ENCODE results near the gene CRYBB3. TPM values are rescaled to one million over a fixed set of nuclear protein-coding genes. Genes with fewer than 3 reads are reported as not detected.
A peak's percentile ranks its signal among the peaks of the same experiment; 100 is the strongest.

The CRYBB3 gene
- total and polyA plus RNA-seq, 2 of the 13 experiments (the other 11 are each of a cell fraction or from before 2014, with no cell fraction given): 0.18 to 0.28 TPM

GRCh38 chr22:25169278-25170031, 30.2 kb upstream of the CRYBB3 start:
- peaks cover 59% of the 10 kb centered on the region for H3K4me1 ChIP-seq (ENCODE audit: insufficient read depth, low read length)
- peaks cover 5% of the 10 kb centered on the region for H3K79me2 ChIP-seq (ENCODE audit: insufficient read depth, low read length)
- peak overlapping the region; percentile 92 for H3K27ac ChIP-seq (ENCODE audit: extremely low read length, insufficient read depth, low read length)
- H3K9me3 ChIP-seq (ENCODE audit: low read length): no peaks in the 10 kb centered on the region
- H4K20me1 ChIP-seq (ENCODE audit: insufficient read depth, low read length): peaks cover 5% of the 10 kb centered on the region; the same call in 1 of the 2 replicates
- H3K4me2 ChIP-seq (ENCODE audit: low read depth, low read length): peak overlapping the region; percentile 76
- peak; percentile 82 for DNase-seq (ENCODE audit: low spot score)
- peak overlapping the region; percentile 64 for H3K9ac ChIP-seq (ENCODE audit: insufficient read depth, low read depth, low read length)
- BruUV-seq (replicated peaks): no TSS peak
- no peaks in the 10 kb centered on the region for H3K27me3 ChIP-seq (ENCODE audit: control insufficient read depth in 1 of 2, insufficient read depth in 2 of 2, low read length in 2 of 2)
- ATAC-seq: peak; percentile 87
- WGBS (ENCODE audit: low lambda C conversion rate): 8% methylated on average over 11 of the region's 17 CpGs
- H3K36me3 ChIP-seq (replicated peaks in 1 of 2; ENCODE audit: control insufficient read depth in 1 of 2, insufficient read depth in 2 of 2, low read length in 2 of 2): peaks cover 7 to 23% of the 10 kb centered on the region in 2 experiments
- H2AFZ ChIP-seq (ENCODE audit: low read length): no peak overlapping the region
- CTCF ChIA-PET (ENCODE audit: low intra/inter-chr PET ratio, low total read pairs): no interaction called here
- in situ Hi-C loops (cut with HindIII; ENCODE audit: extremely low pct_ligation_motif_present, low pct_unique_long_range_greater_than_20kb): loop anchor here (5.0 kb wide), 1 partner anchor 87 kb away; no protein-coding TSS in a partner anchor
- peak; percentile 80 for FAIRE-seq
- intact Hi-C loops (cut with micrococcal nuclease; ENCODE audit: unreplicated experiment): loop anchor here (1.0 kb wide), 2 partner anchors 59 to 86 kb away; no protein-coding TSS in a partner anchor
- H3K4me3 ChIP-seq (replicated peaks in 1 of 3; ENCODE audit: insufficient read depth in 1 of 3, low read depth in 2 of 3, low read length in 3 of 3): peak overlapping the region in 2 of 3 experiments; percentile 8 to 45; a peak in 3 of 6 replicates
- POLR2A ChIA-PET: interaction anchor here (1.2 to 1.9 kb wide), 2 partner anchors 15 to 58 kb away, joined by 5 to 14 read pairs; no protein-coding TSS in a partner anchor
- TF ChIP-seq NRL (CRISPR knock-in tag; IDR thresholded peaks at IDR 0.05; ENCODE audit: borderline replicate concordance) (no peak), ZNF850 (CRISPR knock-in tag; conservative IDR thresholded peaks at IDR 0.05) (no peak), ZNF703 (CRISPR knock-in tag; IDR thresholded peaks at IDR 0.05; ENCODE audit: borderline replicate concordance) (no peak), ZSCAN21 (CRISPR knock-in tag; IDR thresholded peaks at IDR 0.05; ENCODE audit: borderline replicate concordance) (peak; percentile 46; the same call in 1 of the 2 replicates), IKZF5 (CRISPR knock-in tag; IDR thresholded peaks at IDR 0.05) (0 out of 2 replicates have a peak, but pooled peaks have one; percentile 35), TBX2 (CRISPR knock-in tag; IDR thresholded peaks at IDR 0.05; ENCODE audit: borderline replicate concordance) (peak; percentile 86), GABPB1 (CRISPR knock-in tag; IDR thresholded peaks at IDR 0.05) (peak; percentile 16; the same call in 1 of the 2 replicates), ZNF350 (CRISPR knock-in tag; IDR thresholded peaks at IDR 0.05; ENCODE audit: borderline replicate concordance, low read depth) (no peak; the same call in 1 of the 2 replicates), NCOR1 (IDR thresholded peaks at IDR 0.05; ENCODE audit: borderline replicate concordance, low read length) (peak; percentile 80), CEBPG (CRISPR knock-in tag; IDR thresholded peaks at IDR 0.05) (peak; percentile 77)
- TF ChIP-seq, protein P1, sequence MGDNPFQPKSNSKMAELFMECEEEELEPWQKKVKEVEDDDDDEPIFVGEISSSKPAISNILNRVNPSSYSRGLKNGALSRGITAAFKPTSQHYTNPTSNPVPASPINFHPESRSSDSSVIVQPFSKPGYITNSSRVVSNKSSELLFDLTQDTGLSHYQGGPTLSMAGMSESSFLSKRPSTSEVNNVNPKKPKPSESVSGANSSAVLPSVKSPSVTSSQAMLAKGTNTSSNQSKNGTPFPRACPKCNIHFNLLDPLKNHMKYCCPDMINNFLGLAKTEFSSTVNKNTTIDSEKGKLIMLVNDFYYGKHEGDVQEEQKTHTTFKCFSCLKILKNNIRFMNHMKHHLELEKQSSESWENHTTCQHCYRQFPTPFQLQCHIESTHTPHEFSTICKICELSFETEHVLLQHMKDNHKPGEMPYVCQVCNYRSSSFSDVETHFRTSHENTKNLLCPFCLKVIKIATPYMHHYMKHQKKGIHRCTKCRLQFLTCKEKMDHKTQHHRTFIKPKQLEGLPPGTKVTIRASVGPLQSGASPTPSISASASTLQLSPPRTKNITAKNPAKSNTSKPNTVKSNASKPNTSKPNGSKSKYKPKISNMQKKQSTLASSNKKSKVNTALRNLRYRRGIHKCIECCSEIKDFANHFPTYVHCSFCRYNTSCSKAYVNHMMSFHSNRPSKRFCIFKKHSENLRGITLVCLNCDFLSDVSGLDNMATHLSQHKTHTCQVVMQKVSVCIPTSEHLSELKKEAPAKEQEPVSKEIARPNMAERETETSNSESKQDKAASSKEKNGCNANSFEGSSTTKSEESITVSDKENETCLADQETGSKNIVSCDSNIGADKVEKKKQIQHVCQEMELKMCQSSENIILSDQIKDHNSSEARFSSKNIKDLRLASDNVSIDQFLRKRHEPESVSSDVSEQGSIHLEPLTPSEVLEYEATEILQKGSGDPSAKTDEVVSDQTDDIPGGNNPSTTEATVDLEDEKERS (CRISPR knock-in tag; IDR thresholded peaks at IDR 0.05): peak; percentile 44; the same call in 1 of the 2 replicates
- TF ChIP-seq, protein P2, sequence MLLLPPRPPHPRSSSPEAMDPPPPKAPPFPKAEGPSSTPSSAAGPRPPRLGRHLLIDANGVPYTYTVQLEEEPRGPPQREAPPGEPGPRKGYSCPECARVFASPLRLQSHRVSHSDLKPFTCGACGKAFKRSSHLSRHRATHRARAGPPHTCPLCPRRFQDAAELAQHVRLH (CRISPR knock-in tag; IDR thresholded peaks at IDR 0.05; ENCODE audit: borderline replicate concordance, low read depth): peak; percentile 50; the same call in 1 of the 2 replicates
- TF ChIP-seq, protein P3, sequence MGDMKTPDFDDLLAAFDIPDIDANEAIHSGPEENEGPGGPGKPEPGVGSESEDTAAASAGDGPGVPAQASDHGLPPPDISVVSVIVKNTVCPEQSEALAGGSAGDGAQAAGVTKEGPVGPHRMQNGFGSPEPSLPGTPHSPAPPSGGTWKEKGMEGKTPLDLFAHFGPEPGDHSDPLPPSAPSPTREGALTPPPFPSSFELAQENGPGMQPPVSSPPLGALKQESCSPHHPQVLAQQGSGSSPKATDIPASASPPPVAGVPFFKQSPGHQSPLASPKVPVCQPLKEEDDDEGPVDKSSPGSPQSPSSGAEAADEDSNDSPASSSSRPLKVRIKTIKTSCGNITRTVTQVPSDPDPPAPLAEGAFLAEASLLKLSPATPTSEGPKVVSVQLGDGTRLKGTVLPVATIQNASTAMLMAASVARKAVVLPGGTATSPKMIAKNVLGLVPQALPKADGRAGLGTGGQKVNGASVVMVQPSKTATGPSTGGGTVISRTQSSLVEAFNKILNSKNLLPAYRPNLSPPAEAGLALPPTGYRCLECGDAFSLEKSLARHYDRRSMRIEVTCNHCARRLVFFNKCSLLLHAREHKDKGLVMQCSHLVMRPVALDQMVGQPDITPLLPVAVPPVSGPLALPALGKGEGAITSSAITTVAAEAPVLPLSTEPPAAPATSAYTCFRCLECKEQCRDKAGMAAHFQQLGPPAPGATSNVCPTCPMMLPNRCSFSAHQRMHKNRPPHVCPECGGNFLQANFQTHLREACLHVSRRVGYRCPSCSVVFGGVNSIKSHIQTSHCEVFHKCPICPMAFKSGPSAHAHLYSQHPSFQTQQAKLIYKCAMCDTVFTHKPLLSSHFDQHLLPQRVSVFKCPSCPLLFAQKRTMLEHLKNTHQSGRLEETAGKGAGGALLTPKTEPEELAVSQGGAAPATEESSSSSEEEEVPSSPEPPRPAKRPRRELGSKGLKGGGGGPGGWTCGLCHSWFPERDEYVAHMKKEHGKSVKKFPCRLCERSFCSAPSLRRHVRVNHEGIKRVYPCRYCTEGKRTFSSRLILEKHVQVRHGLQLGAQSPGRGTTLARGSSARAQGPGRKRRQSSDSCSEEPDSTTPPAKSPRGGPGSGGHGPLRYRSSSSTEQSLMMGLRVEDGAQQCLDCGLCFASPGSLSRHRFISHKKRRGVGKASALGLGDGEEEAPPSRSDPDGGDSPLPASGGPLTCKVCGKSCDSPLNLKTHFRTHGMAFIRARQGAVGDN (CRISPR knock-in tag; IDR thresholded peaks at IDR 0.05): peak; percentile 83

All from HepG2 (cell line).